CD14-positive monocyte (primary cell): ENCODE data around the gene APBA2. TPM values are rescaled to one million over a fixed set of nuclear protein-coding genes. Genes with fewer than 3 reads are reported as not detected.

Source experiments
- DNase-seq, 3 donors: peaks; one replicate each; pipeline ENCODE4 v3.0.0-alpha.2; 2011 to 2022
- H2AFZ ChIP-seq: 2 replicates; pipeline ENCODE4 v1.6.0; 2012; ENCODE audit warnings: mild to moderate bottlenecking, low read depth, low read length, inconsistent platforms; ENCODE audit not compliant: insufficient read depth, poor library complexity, severe bottlenecking
- H3K27ac ChIP-seq, 2 donors: 1 replicate in 1 of 2; 2 replicates in 1 of 2; pipeline ENCODE4 v1.5.1; 2012 to 2013; ENCODE audit warnings: low read length in 2 of 2, control low read depth in 1 of 2, inconsistent platforms in 1 of 2, low read depth in 1 of 2, mild to moderate bottlenecking in 1 of 2
- H3K27me3 ChIP-seq, 2 donors: one replicate each; pipeline versions ENCODE4 v1.6.0 to v1.6.1; 2011 to 2013; ENCODE audit warnings: low read length in 2 of 2; ENCODE audit not compliant: control insufficient read depth in 2 of 2, insufficient read depth in 2 of 2
- H3K36me3 ChIP-seq, 2 donors: replicated peaks in 1 of 2; 1 replicate in 1 of 2; 2 replicates in 1 of 2; pipeline versions ENCODE4 v1.5.1 to v1.6.1; 2012 to 2013; ENCODE audit warnings: low read length in 2 of 2, control low read depth in 1 of 2, inconsistent platforms in 1 of 2, mild to moderate bottlenecking in 1 of 2; ENCODE audit not compliant: insufficient read depth in 2 of 2, control insufficient read depth in 1 of 2
- H3K4me1 ChIP-seq, 2 donors: 1 replicate in 1 of 2; 2 replicates in 1 of 2; pipeline versions ENCODE4 v1.5.1 to v1.6.1; 2012 to 2013; ENCODE audit warnings: low read length in 2 of 2, control low read depth in 1 of 2, inconsistent platforms in 1 of 2, mild to moderate bottlenecking in 1 of 2, moderate library complexity in 1 of 2; ENCODE audit not compliant: insufficient read depth in 2 of 2, control insufficient read depth in 1 of 2
- H3K4me2 ChIP-seq: replicated peaks from 2 replicates; pipeline ENCODE3; 2012; ENCODE audit warnings: low read length, moderate library complexity, mild to moderate bottlenecking; ENCODE audit not compliant: poor library complexity, severe bottlenecking; ENCODE audit errors: extremely low read depth
- H3K4me3 ChIP-seq, 3 experiments: fragments of 200-600 bp in 1 of 3; sonication (generic) in 1 of 3; replicated peaks in 1 of 3; 1 replicate in 2 of 3; 2 replicates in 1 of 3; pipeline ENCODE4 v1.5.1; 2011 to 2013; ENCODE audit warnings: low read length in 3 of 3, mild to moderate bottlenecking in 3 of 3, control low read depth in 2 of 3, low read depth in 2 of 3, inconsistent platforms in 1 of 3, moderate library complexity in 1 of 3
- H3K79me2 ChIP-seq: 2 replicates; pipeline ENCODE4 v1.6.0; 2012; ENCODE audit warnings: mild to moderate bottlenecking, control low read depth, inconsistent platforms, low read length, moderate library complexity; ENCODE audit not compliant: insufficient read depth
- H3K9ac ChIP-seq: 2 replicates; pipeline ENCODE4 v1.6.0; 2017; ENCODE audit warnings: low read length, mild to moderate bottlenecking; ENCODE audit not compliant: insufficient read depth, poor library complexity, severe bottlenecking
- H3K9me3 ChIP-seq, 2 donors: replicated peaks in 1 of 2; 1 replicate in 1 of 2; 2 replicates in 1 of 2; pipeline versions ENCODE4 v1.5.1 to v1.6.1; 2012 to 2013; ENCODE audit warnings: low read length in 2 of 2, control low read depth in 1 of 2; ENCODE audit not compliant: control insufficient read depth in 1 of 2, insufficient read depth in 1 of 2
- H4K20me1 ChIP-seq: 2 replicates; pipeline ENCODE4 v1.6.0; 2012; ENCODE audit warnings: mild to moderate bottlenecking, low read length, control low read depth, moderate library complexity; ENCODE audit not compliant: insufficient read depth
- H3K27ac Mint-ChIP-seq, 7 donors: one replicate each; pipeline ENCODE4 v1.8.0; 2020; ENCODE audit warnings: mild to moderate bottlenecking in 7 of 7, mixed read lengths in 7 of 7, moderate library complexity in 6 of 7, inconsistent platforms in 2 of 7
- H3K27me3 Mint-ChIP-seq, 3 donors: one replicate each; pipeline ENCODE4 v1.8.0; 2021 to 2022; ENCODE audit warnings: low read depth in 3 of 3, mild to moderate bottlenecking in 3 of 3, mixed read lengths in 3 of 3, moderate library complexity in 3 of 3, inconsistent platforms in 1 of 3
- H3K36me3 Mint-ChIP-seq, 2 donors: one replicate each; pipeline ENCODE4 v1.8.0; 2020; ENCODE audit warnings: mixed read lengths in 2 of 2, inconsistent platforms in 1 of 2, mild to moderate bottlenecking in 1 of 2
- H3K4me1 Mint-ChIP-seq: one replicate; pipeline ENCODE4 v1.8.0; 2020; ENCODE audit warnings: mild to moderate bottlenecking, mixed read lengths
- H3K4me3 Mint-ChIP-seq, 2 donors: one replicate each; pipeline ENCODE4 v1.8.0; 2020; ENCODE audit warnings: mild to moderate bottlenecking in 2 of 2, mixed read lengths in 2 of 2, moderate library complexity in 1 of 2
- H3K9me3 Mint-ChIP-seq, 7 donors: one replicate each; pipeline ENCODE4 v1.8.0; 2020 to 2022; ENCODE audit warnings: mixed read lengths in 7 of 7, mild to moderate bottlenecking in 6 of 7, moderate library complexity in 6 of 7, inconsistent platforms in 2 of 7
- WGBS: methylation state at CpG from one replicate; pipeline ENCODE4 v1.1.5; 2013; ENCODE audit warnings: missing lambda C conversion rate; ENCODE audit not compliant: insufficient coverage; 5-methylcytosine and 5-hydroxymethylcytosine counted together
- intact Hi-C, 2 donors: fragments of 100-400 bp; cut with micrococcal nuclease; formaldehyde crosslinking; loops; one replicate each; pipeline versions ENCODE4 v1.15.0 to v1.15.1; 2023
- polyA plus RNA-seq, 3 donors: library from polyadenylated mRNA; depleted of rRNA in 1 of 3; unstranded in 2 of 3; stranded (reverse) in 1 of 3; fragments of 300-500 nt in 2 of 3; fragments of >200 nt in 1 of 3; fragmentation: Illumina TruSeq in 2 of 3; gene quantifications; 1 replicate in 2 of 3; 2 replicates in 1 of 3; pipeline ENCODE4 v1.2.3, GENCODE V29; 2012 to 2021
- TF ChIP-seq, protein P1 (sequence below): fragments of 200-600 bp; IDR thresholded peaks from one replicate; pipeline ENCODE4 v1.8.0; 2022; ENCODE audit warnings: antibody characterized with exemption, mild to moderate bottlenecking

Gene APBA2
- polyA plus RNA-seq, 3 donors: 0.30 TPM; not detected in 2

GRCh38 chr15:28942571-28942970 is 56.8 kb downstream of the APBA2 start:
- H3K4me3 Mint-ChIP-seq: no peak overlapping the region
- Histone ChIP-seq H4K20me1 (no peaks in the 10 kb centered on the region), H3K79me2 (no peaks in the 10 kb centered on the region), H3K4me1 (no peaks in the 10 kb centered on the region), H3K9ac (no peak overlapping the region), H3K4me3 (no peak overlapping the region), H3K4me2 (no peak overlapping the region), H3K36me3 (no peaks in the 10 kb centered on the region), H3K27ac (no peak overlapping the region), H2AFZ (no peak overlapping the region), H3K27me3 (peaks cover 0 to 13% of the 10 kb centered on the region in 2 donors), H3K9me3 (peaks cover 0 to 6% of the 10 kb centered on the region in 2 donors)
- DNase-seq: no peak
- H3K9me3 Mint-ChIP-seq: peaks cover 0 to 19% (median 6%) of the 10 kb centered on the region in 7 donors
- WGBS: 82% methylated on average over 15 of the region's 15 CpGs
- peaks cover 4% of the 10 kb centered on the region for H3K4me1 Mint-ChIP-seq
- no peak overlapping the region for H3K27ac Mint-ChIP-seq
- no peaks in the 10 kb centered on the region for H3K36me3 Mint-ChIP-seq
- TF ChIP-seq, protein P1, sequence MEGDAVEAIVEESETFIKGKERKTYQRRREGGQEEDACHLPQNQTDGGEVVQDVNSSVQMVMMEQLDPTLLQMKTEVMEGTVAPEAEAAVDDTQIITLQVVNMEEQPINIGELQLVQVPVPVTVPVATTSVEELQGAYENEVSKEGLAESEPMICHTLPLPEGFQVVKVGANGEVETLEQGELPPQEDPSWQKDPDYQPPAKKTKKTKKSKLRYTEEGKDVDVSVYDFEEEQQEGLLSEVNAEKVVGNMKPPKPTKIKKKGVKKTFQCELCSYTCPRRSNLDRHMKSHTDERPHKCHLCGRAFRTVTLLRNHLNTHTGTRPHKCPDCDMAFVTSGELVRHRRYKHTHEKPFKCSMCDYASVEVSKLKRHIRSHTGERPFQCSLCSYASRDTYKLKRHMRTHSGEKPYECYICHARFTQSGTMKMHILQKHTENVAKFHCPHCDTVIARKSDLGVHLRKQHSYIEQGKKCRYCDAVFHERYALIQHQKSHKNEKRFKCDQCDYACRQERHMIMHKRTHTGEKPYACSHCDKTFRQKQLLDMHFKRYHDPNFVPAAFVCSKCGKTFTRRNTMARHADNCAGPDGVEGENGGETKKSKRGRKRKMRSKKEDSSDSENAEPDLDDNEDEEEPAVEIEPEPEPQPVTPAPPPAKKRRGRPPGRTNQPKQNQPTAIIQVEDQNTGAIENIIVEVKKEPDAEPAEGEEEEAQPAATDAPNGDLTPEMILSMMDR: no peak
- H3K27me3 Mint-ChIP-seq: peaks cover 13 to 31% (median 21%) of the 10 kb centered on the region in 3 donors
- intact Hi-C loops: no loop called here

- H3K9ac ChIP-seq: no peak overlapping the region
- WGBS: 84% methylated on average over 8 of the region's 8 CpGs
- Mint-ChIP-seq H3K9me3 (peaks cover 0 to 19% (median 6%) of the 10 kb centered on the region in 7 donors), H3K4me3 (no peak overlapping the region), H3K27ac (no peak overlapping the region), H3K27me3 (peaks cover 15 to 35% (median 25%) of the 10 kb centered on the region in 3 donors), H3K36me3 (no peaks in the 10 kb centered on the region), H3K4me1 (no peaks in the 10 kb centered on the region)
- H3K79me2 ChIP-seq: no peaks in the 10 kb centered on the region
- DNase-seq: no peak
- H3K27ac ChIP-seq: no peak overlapping the region
- H3K27me3 ChIP-seq: peaks cover 0 to 18% of the 10 kb centered on the region in 2 donors
- no peaks in the 10 kb centered on the region for H3K4me1 ChIP-seq
- peaks cover 0 to 6% of the 10 kb centered on the region in 2 donors for H3K9me3 ChIP-seq
- no peak overlapping the region for H3K4me3 ChIP-seq
- H3K36me3 ChIP-seq: no peaks in the 10 kb centered on the region
- TF ChIP-seq, protein P1: no peak
- H2AFZ ChIP-seq: no peak overlapping the region
- intact Hi-C loops: no loop called here
- H3K4me2 ChIP-seq: no peak overlapping the region
- no peaks in the 10 kb centered on the region for H4K20me1 ChIP-seq
Measured at GRCh38 chr15:28943146-28943545, 57.4 kb downstream of the APBA2 start.
